Metanephros (tissue), 1 donor: ENCODE data around the gene INAFM2. TPM values are rescaled to one million over a fixed set of nuclear protein-coding genes. Genes with fewer than 3 reads are reported as not detected.

Experiments
- total RNA-seq: library from RNA; depleted of rRNA; stranded (reverse); fragments of >200 nt; gene quantifications from one replicate; pipeline ENCODE4 v1.2.3, GENCODE V29; 2014

The INAFM2 gene
- 10.1 TPM for total RNA-seq

GRCh38 chr15:40323239-40323952 lies at the start of gene INAFM2:
Gene INAFM2, plus strand, starts transcription at chr15:40323692. Its CDS starts 364 bp downstream, at chr15:40324056.

DNA sequence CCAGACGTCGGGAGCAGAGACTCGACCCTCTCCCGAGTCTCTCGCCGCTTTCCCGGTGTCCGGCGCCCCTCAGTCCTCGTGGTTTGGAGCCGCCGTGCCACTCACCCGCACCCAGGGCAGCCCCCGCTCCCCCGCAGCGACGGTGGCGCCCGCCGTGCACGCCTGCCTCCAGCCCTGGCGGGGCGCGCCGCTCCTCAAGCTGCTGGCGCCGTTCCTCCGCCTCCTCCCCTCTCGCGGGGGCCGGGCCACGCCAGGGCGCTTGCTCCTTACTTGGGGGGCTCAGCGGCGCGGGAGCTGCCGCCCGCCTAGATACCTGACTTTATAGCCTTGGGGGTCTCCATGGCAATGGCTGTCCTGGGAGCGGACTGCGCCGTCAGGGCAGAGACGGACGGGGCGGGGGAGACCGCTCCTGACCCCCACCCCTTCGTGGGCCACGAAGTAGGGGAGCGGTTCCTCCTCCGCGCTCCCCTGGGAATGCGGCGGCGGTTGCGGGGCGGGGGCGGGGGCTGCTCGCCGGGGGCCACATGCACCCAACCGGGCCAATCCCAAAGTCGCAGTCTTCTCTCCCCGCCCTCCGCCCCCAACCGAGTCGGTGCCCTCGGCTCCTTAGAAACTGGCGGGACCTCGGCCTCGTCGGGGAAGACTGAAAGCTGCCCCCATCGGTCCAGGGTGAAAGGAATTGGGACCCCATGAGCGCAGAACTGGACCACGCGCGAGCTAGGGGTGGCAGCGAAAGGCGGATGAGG lies 40.5 kb upstream of the INAFM2 start, which contains the start of gene ANKRD63:
Gene ANKRD63, minus strand, starts transcription at position 196 of the 746 bp plus-strand sequence. CDS start 478 bp downstream, outside the sequence.

DNA sequence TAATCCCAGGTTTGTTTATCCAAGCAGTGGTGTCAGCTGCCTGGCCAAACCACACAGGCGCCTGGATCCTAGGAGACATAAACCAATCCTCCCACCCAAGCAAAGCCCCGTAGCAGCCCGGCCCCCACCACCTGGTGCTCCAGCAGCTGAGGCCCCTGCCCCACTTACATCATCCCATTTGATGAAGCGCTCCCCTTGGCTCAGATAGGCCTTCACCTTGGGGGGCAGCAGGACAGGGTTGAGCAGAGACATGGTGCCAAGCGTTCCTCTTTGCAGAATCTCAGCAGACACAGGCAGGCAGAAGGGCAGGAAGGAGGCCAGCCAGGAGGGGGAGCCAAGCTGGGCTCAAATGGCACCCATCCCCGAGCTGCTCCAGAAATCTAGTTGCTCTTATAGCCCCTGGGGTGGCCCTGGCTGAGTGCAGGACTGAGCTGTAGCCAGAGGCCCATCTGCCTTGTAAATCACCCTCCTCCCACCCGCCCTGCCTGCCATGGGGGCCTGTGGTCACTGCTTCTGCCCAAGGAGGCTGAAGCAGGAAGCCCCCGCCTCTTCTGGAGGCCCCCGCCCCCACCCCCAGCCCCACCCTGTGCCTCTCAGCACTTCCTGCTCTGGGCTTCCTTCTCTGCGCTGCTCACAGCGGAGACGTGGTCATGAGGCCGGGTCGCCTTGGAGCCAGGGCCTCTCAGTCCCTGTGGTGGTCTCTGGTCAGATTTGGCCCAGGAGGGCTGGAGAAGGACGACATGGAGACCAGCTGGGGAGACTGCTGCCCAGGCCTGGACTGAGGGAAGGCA lies 15.9 kb upstream of the INAFM2 start, which contains the start of gene PLCB2:
Gene PLCB2, minus strand, starts transcription at position 515 of the 791 bp plus-strand sequence. Its CDS starts 263 bp downstream, at position 252.

DNA sequence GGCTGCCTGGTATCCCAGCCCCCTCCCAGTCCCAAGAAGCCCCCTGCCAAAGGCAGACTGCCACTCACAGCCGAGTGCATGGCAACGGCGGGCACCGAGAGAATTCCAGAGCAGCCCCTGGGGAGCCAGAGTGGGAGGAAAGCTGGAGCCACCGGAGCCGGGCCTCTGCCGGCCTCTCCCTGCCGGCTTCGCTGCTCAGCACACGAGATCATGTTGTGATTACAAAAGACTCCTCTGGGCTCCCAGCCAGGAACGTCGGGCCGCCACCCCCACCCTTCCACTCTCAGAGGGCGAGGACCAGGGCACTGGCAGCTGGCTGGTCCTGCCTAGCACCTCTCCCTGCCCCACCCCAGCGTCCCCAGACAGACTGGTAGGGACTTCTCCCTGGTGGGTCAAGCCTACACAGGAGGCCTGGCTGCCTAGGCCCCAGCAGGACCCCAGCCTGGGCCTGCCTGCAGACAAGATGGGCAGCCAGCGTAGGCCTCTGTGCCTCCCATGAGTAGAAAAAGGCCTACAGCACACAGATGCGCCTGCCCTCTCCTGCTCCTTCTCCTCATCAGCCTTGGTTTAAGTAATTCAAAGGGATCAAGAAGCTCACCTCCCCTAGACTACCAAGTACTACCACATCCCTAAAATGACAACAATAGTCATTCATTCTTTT lies 17.4 kb downstream of the INAFM2 start, which contains the start of gene CCDC9B:
Gene CCDC9B, minus strand, starts transcription at position 200 of the 661 bp plus-strand sequence. Its CDS starts 120 bp downstream, at position 80.

GRCh38 chr15:40357723-40358470 lies 34.4 kb downstream of the INAFM2 start, which contains the start of gene DISP2:
Gene DISP2, plus strand, starts transcription at chr15:40358219. Its CDS starts 103 bp downstream, at chr15:40358322.

Other genes starting within 250 kb of the INAFM2 start
- 38.5 TPM for gene BMF, start 214.8 kb upstream of the INAFM2 start, total RNA-seq
- gene BUB1B, start 162.6 kb upstream of the INAFM2 start, total RNA-seq = 16.1 TPM
- gene PAK6, start 84.6 kb upstream of the INAFM2 start, total RNA-seq = 9.8 TPM
- 0.58 TPM for gene ANKRD63, start 40.6 kb upstream of the INAFM2 start, total RNA-seq
- 14.3 TPM for gene PLCB2, start 15.8 kb upstream of the INAFM2 start, total RNA-seq
- gene CCDC9B, start 17.2 kb downstream of the INAFM2 start, total RNA-seq = 6.3 TPM
- gene PHGR1, start 27.3 kb downstream of the INAFM2 start, total RNA-seq = not detected
- gene DISP2, start 34.5 kb downstream of the INAFM2 start, total RNA-seq = 1.4 TPM
- 19.6 TPM for gene KNSTRN, start 59.0 kb downstream of the INAFM2 start, total RNA-seq
- gene IVD, start 82.1 kb downstream of the INAFM2 start, total RNA-seq = 63.8 TPM
- gene BAHD1, start 117.3 kb downstream of the INAFM2 start, total RNA-seq = 14.0 TPM
- gene CHST14, start 147.3 kb downstream of the INAFM2 start, total RNA-seq = 20.1 TPM
- 30.2 TPM for gene CCDC32, start 241.3 kb downstream of the INAFM2 start, total RNA-seq
- gene RPUSD2, start 245.6 kb downstream of the INAFM2 start, total RNA-seq = 12.2 TPM